Endothelial cell (in vitro differentiated cells): ENCODE data around the gene KCNJ6. TPM values are rescaled to one million over a fixed set of nuclear protein-coding genes. Genes with fewer than 3 reads are reported as not detected.
A peak's percentile ranks its signal among the peaks of the same experiment; 100 is the strongest.

Experiments
- DNase-seq: peaks from one replicate; pipeline ENCODE4 v3.0.0; 2021; ENCODE audit warnings: low spot score
- H3K27ac Mint-ChIP-seq: one replicate; pipeline ENCODE4 v1.8.0; 2021; ENCODE audit warnings: mixed read lengths, inconsistent platforms; ENCODE audit not compliant: unreplicated experiment
- H3K27me3 Mint-ChIP-seq: one replicate; pipeline ENCODE4 v1.8.0; 2021; ENCODE audit warnings: mild to moderate bottlenecking, moderate library complexity, mixed read lengths, inconsistent platforms; ENCODE audit not compliant: unreplicated experiment
- H3K36me3 Mint-ChIP-seq: one replicate; pipeline ENCODE4 v1.8.0; 2021; ENCODE audit warnings: mild to moderate bottlenecking, low read depth, mixed read lengths, inconsistent platforms; ENCODE audit not compliant: unreplicated experiment
- H3K4me1 Mint-ChIP-seq: one replicate; pipeline ENCODE4 v1.8.0; 2021; ENCODE audit warnings: mild to moderate bottlenecking, mixed read lengths, inconsistent platforms; ENCODE audit not compliant: unreplicated experiment
- H3K4me3 Mint-ChIP-seq: one replicate; pipeline ENCODE4 v1.8.0; 2021; ENCODE audit warnings: mild to moderate bottlenecking, mixed read lengths, inconsistent platforms; ENCODE audit not compliant: unreplicated experiment
- H3K9me3 Mint-ChIP-seq: one replicate; pipeline ENCODE4 v1.8.0; 2021; ENCODE audit warnings: mixed read lengths, inconsistent platforms; ENCODE audit not compliant: unreplicated experiment
- total RNA-seq: library from RNA; stranded (reverse); fragmentation: NEBNext Ultra II Directional; extraction: Animal tissue kit (Norgen Biotek cat#: 25700); gene quantifications from one replicate; pipeline ENCODE4 v1.2.1, GENCODE V29; 2021; ENCODE audit not compliant: unreplicated experiment
- TF ChIP-seq, protein P1 (sequence below): fragments of 200-600 bp; sonication (generic); IDR thresholded peaks from one replicate; pipeline ENCODE4 v1.5.0; 2021; ENCODE audit warnings: antibody characterized with exemption; ENCODE audit not compliant: unreplicated experiment

The KCNJ6 gene
- total RNA-seq, 1 donor from 2014 or later = 0.41 TPM

DNA sequence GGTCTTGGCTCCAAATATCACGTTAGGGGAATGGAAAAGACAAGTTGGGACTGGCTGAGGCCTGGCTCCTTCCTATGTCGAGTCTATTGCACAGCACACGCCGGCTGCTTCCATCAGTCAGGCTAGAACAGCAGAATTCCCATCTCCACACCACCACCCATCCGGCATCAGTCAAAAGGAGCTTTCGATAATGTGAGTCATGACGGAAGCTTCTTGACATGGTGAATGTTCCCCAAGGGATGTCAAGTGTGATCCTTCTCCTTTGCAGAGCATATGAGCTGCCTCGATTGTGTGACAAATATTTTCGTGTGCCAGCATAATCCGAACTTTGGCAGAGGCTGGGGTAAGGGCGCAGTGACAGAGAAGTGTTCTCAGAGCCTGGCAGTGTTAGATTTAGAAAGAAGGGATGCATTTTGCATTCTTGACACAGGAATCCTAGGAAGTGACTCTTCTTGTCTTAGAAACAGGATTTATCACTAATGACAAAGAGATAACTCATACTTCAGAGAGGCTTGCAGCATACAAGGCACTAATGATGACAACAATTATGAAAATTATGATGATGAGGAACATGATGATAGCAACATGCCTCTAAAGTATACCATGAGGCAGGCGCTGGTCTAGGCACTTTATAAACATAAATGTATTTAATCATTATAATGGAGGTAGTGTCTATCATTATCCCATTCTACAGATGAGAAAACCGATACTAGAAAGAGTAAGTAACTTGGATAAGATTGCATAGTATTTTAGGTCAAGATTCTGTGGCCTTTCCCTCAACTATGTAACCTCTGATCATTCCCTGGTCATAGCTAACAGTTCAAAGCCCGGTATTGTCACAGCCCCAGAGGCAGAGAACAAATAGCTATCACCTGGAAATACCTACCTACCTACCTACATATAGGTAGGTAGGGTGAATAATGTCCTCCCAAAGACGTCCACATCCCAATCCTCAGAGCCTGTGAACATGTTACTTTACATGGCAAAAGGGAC lies 135.0 kb downstream of the KCNJ6 start:
- peak overlapping the region; percentile 60 for H3K4me3 Mint-ChIP-seq
- no peaks in the 10 kb centered on the region for H3K9me3 Mint-ChIP-seq
- TF ChIP-seq, protein P1, sequence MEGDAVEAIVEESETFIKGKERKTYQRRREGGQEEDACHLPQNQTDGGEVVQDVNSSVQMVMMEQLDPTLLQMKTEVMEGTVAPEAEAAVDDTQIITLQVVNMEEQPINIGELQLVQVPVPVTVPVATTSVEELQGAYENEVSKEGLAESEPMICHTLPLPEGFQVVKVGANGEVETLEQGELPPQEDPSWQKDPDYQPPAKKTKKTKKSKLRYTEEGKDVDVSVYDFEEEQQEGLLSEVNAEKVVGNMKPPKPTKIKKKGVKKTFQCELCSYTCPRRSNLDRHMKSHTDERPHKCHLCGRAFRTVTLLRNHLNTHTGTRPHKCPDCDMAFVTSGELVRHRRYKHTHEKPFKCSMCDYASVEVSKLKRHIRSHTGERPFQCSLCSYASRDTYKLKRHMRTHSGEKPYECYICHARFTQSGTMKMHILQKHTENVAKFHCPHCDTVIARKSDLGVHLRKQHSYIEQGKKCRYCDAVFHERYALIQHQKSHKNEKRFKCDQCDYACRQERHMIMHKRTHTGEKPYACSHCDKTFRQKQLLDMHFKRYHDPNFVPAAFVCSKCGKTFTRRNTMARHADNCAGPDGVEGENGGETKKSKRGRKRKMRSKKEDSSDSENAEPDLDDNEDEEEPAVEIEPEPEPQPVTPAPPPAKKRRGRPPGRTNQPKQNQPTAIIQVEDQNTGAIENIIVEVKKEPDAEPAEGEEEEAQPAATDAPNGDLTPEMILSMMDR = no peak
- H3K4me1 Mint-ChIP-seq = no peaks in the 10 kb centered on the region
- peaks cover 2% of the 10 kb centered on the region for H3K27me3 Mint-ChIP-seq
- no peak overlapping the region for H3K27ac Mint-ChIP-seq
- DNase-seq = no peak
- no peaks in the 10 kb centered on the region for H3K36me3 Mint-ChIP-seq

DNA sequence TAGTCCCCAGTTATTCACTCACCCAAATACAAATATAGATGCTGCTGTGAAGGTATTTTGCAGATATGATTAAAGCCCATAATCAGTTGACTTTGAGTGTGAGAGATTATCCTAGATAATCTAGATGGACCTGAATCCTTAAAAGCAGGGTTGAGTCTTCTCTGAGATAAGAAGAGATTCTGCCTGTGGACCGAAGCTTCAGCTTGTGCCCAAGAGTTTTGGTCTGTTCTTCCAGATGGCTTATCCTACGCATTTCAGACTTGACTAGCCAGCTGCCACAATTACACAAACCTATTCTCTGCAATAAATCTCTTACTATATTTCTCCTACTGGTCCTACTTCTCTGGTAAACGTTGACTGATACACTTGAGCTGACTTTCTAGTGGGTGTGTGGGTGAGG lies 145.1 kb downstream of the KCNJ6 start:
- Mint-ChIP-seq H3K36me3 (no peaks in the 10 kb centered on the region), H3K4me1 (peaks cover 7% of the 10 kb centered on the region), H3K27ac (no peak overlapping the region), H3K27me3 (peaks cover 3% of the 10 kb centered on the region), H3K9me3 (no peaks in the 10 kb centered on the region), H3K4me3 (no peak overlapping the region)
- TF ChIP-seq, protein P1 = no peak
- DNase-seq = no peak

DNA sequence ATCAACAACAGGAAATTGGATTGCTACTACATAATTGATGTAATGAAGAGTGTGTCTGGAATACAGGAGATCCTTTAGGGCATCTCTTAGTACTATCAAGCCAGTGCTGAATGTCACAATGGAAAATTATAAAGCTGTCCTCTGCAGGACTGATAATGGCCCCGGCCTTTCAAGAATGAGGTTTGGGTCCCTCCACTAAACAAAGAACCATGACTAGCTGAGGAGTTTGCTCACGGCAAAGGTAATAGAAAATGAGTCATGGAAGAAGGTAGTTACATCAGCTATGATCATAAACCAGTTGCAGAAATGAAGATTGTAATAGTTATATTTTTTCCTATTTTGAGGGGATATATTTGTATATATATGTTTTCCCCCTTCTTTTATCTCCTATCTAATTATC lies 145.8 kb downstream of the KCNJ6 start:
- no peak overlapping the region for H3K27ac Mint-ChIP-seq
- peaks cover 3% of the 10 kb centered on the region for H3K27me3 Mint-ChIP-seq
- DNase-seq = no peak
- no peaks in the 10 kb centered on the region for H3K9me3 Mint-ChIP-seq
- peaks cover 7% of the 10 kb centered on the region for H3K4me1 Mint-ChIP-seq
- TF ChIP-seq, protein P1 = no peak
- no peaks in the 10 kb centered on the region for H3K36me3 Mint-ChIP-seq
- no peak overlapping the region for H3K4me3 Mint-ChIP-seq

DNA sequence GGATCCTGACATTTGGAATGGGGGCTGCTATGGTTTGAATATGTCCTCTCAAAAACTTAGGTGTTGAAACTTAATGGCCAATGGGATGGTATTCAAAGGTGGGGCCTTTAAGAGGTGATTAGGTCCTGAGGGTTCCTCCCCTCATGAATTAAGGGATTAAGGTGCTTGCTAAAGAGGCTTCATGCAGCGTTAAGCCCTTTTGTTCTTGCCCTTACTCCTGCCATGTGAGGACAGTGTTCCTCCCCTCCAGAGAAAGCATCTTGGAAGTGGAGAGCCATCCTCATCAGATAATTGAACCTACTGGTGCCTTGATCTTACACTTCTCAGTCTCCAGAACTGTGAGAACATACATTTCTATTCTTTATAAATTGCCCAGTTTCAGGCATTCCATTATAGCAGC lies 146.6 kb downstream of the KCNJ6 start:
- no peak for DNase-seq
- Mint-ChIP-seq H3K4me1 (peaks cover 7% of the 10 kb centered on the region), H3K4me3 (no peak overlapping the region), H3K27me3 (peaks cover 3% of the 10 kb centered on the region), H3K9me3 (no peaks in the 10 kb centered on the region), H3K36me3 (no peaks in the 10 kb centered on the region), H3K27ac (no peak overlapping the region)
- TF ChIP-seq, protein P1 = no peak

DNA sequence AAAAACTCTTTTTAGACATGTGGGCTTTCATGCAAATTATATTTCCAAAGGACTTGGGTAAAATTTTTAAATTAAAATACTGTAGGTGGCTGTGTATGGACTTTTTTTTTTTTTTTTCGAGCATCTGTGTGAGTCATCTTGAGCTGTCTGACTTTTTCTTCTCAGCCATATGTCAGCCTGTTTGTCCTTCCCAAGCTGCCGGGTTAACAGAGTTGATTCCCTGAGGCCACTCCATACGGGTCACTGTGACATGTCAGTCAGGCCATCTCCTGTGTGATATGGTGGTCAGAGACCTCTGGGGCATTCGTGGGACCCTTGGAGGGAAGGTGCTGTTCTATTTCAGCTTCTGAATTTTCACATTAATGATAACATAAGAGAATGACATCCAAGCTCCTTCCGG lies 148.3 kb downstream of the KCNJ6 start:
- no peaks in the 10 kb centered on the region for H3K27me3 Mint-ChIP-seq
- no peak for DNase-seq
- H3K4me3 Mint-ChIP-seq = no peak overlapping the region
- H3K4me1 Mint-ChIP-seq = peaks cover 7% of the 10 kb centered on the region
- TF ChIP-seq, protein P1 = no peak
- H3K36me3 Mint-ChIP-seq = no peaks in the 10 kb centered on the region
- no peak overlapping the region for H3K27ac Mint-ChIP-seq
- no peaks in the 10 kb centered on the region for H3K9me3 Mint-ChIP-seq
